Naive thymus-derived CD8-positive, alpha-beta T cell (primary cell): Measurements from ENCODE around the gene SYNE2. TPM values are rescaled to one million over a fixed set of nuclear protein-coding genes. Genes with fewer than 3 reads are reported as not detected.

Experiments
- ATAC-seq, 2 donors: fragments of 150-1000 bp; cut with Tn5 transposase in 1 of 2; sonication (Bioruptor Pico), chemical (Tn5 transposase) in 1 of 2; 1 replicate in 1 of 2; 2 replicates in 1 of 2; pipeline ENCODE4 v1.10.0; 2021; ENCODE audit warnings: mild to moderate bottlenecking in 2 of 2, moderate library complexity in 2 of 2
- POLR2A ChIA-PET: fragments of 350-600 bp; sonication (Branson Sonifier 250); formaldehyde crosslinking; loops from one replicate; lab custom pipeline; 2021; ENCODE audit warnings: antibody characterized with exemption; lab: Charles Lee
- DNase-seq, 10 donors: peaks; one replicate each; pipeline versions ENCODE4 v3.0.0 to v3.0.0-alpha.2; 2020 to 2022
- H3K27ac Mint-ChIP-seq, 10 donors: one replicate each; pipeline ENCODE4 v1.8.0; 2020 to 2022; ENCODE audit warnings: mild to moderate bottlenecking in 10 of 10, mixed read lengths in 10 of 10, moderate library complexity in 4 of 10, inconsistent platforms in 1 of 10
- H3K27me3 Mint-ChIP-seq, 5 donors: one replicate each; pipeline ENCODE4 v1.8.0; 2021 to 2022; ENCODE audit warnings: mixed read lengths in 5 of 5
- H3K36me3 Mint-ChIP-seq, 3 donors: one replicate each; pipeline ENCODE4 v1.8.0; 2020 to 2022; ENCODE audit warnings: mixed read lengths in 3 of 3, mild to moderate bottlenecking in 2 of 3, inconsistent platforms in 1 of 3
- H3K4me1 Mint-ChIP-seq, 4 donors: one replicate each; pipeline ENCODE4 v1.8.0; 2021 to 2022; ENCODE audit warnings: mixed read lengths in 4 of 4
- H3K4me3 Mint-ChIP-seq, 10 donors: one replicate each; pipeline ENCODE4 v1.8.0; 2020 to 2022; ENCODE audit warnings: mild to moderate bottlenecking in 10 of 10, mixed read lengths in 10 of 10, moderate library complexity in 6 of 10, inconsistent platforms in 1 of 10
- H3K9me3 Mint-ChIP-seq, 9 donors: one replicate each; pipeline ENCODE4 v1.8.0; 2020 to 2022; ENCODE audit warnings: mixed read lengths in 9 of 9, mild to moderate bottlenecking in 3 of 9, inconsistent platforms in 1 of 9, moderate library complexity in 1 of 9
- polyA plus RNA-seq, 3 donors: library from polyadenylated mRNA; unstranded; fragments of 300-500 nt; fragmentation: Illumina TruSeq; gene quantifications; one replicate each; pipeline ENCODE4 v1.2.3, GENCODE V29; 2021
- total RNA-seq, 8 experiments: library from RNA in 2 of 8; stranded (reverse) in 2 of 8; gene quantifications; one replicate each; pipeline ENCODE4 v1.2.3 and lab custom pipeline; 2021 to 2026

The SYNE2 gene
- total and polyA plus RNA-seq, 5 experiments from 2014 or later: 15.7 to 116 (median 25.9) TPM

GRCh38 chr14:64080452-64080851 lies 227.6 kb downstream of the SYNE2 start:
- POLR2A ChIA-PET: interaction anchor here (0.6 kb wide), 1 partner anchor 248 kb away, joined by 3 read pairs; no protein-coding TSS in a partner anchor
- H3K27ac Mint-ChIP-seq: peak overlapping the region in 3 of 10 donors; percentile 1 to 24 (median 19)

GRCh38 chr14:64081174-64081746 lies 228.5 kb downstream of the SYNE2 start:
- Mint-ChIP-seq H3K4me1 (no peaks in the 10 kb centered on the region), H3K27me3 (no peaks in the 10 kb centered on the region), H3K9me3 (no peaks in the 10 kb centered on the region), H3K27ac (peak overlapping the region in 2 of 10 donors; percentile 20 to 24), H3K4me3 (no peak overlapping the region), H3K36me3 (peaks cover 9 to 83% (median 40%) of the 10 kb centered on the region in 3 donors)
- no peak for DNase-seq
- POLR2A ChIA-PET: no interaction called here
- ATAC-seq: no peak

More at GRCh38 chr14:64080452-64080851, 227.6 kb downstream of the SYNE2 start:
- DNase-seq: no peak
- ATAC-seq: no peak
- H3K36me3 Mint-ChIP-seq: peaks cover 9 to 83% (median 36%) of the 10 kb centered on the region in 3 donors
- H3K4me1 Mint-ChIP-seq: no peaks in the 10 kb centered on the region
- no peaks in the 10 kb centered on the region for H3K9me3 Mint-ChIP-seq
- H3K4me3 Mint-ChIP-seq: no peak overlapping the region
- H3K27me3 Mint-ChIP-seq: no peaks in the 10 kb centered on the region

- POLR2A ChIA-PET: no interaction called here
- Mint-ChIP-seq H3K27me3 (no peaks in the 10 kb centered on the region), H3K27ac (peak overlapping the region in 1 of 10 donors; percentile 34), H3K4me3 (no peak overlapping the region), H3K36me3 (peaks cover 9 to 84% (median 48%) of the 10 kb centered on the region in 3 donors), H3K9me3 (no peaks in the 10 kb centered on the region), H3K4me1 (no peaks in the 10 kb centered on the region)
- no peak for ATAC-seq
- no peak for DNase-seq
Measured at GRCh38 chr14:64082837-64083236, 230.0 kb downstream of the SYNE2 start.

GRCh38 chr14:64088647-64088964 lies 235.8 kb downstream of the SYNE2 start:
- no peak for DNase-seq
- Mint-ChIP-seq H3K27ac (no peak overlapping the region), H3K4me3 (no peak overlapping the region), H3K36me3 (peaks cover 0 to 70% (median 34%) of the 10 kb centered on the region in 3 donors), H3K4me1 (no peaks in the 10 kb centered on the region), H3K9me3 (no peaks in the 10 kb centered on the region), H3K27me3 (no peaks in the 10 kb centered on the region)
- ATAC-seq: no peak
- POLR2A ChIA-PET: no interaction called here

DNA sequence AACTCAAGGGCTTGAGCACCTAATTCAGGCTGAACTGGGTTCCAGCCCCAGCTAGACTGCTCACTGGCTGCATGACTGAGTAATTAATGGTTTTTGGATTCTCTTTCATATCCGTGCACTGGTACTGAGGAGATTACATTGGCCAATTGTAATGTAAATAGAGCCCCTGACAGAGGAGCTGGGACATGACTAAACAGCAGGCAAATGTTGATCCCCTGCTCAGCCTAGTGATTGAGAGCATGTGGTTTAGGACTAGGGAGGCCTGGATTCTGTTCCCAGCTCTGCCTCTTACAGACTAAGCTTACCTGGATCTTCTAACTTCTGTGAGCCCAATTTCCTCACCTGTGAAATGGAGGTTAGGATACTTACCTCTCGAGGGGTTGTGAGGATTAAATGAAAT lies 237.1 kb downstream of the SYNE2 start:
- Mint-ChIP-seq H3K27me3 (no peaks in the 10 kb centered on the region), H3K27ac (no peak overlapping the region), H3K9me3 (no peaks in the 10 kb centered on the region), H3K4me1 (no peaks in the 10 kb centered on the region), H3K4me3 (no peak overlapping the region), H3K36me3 (peaks cover 0 to 69% (median 32%) of the 10 kb centered on the region in 3 donors)
- POLR2A ChIA-PET: no interaction called here
- DNase-seq: no peak
- no peak for ATAC-seq

GRCh38 chr14:64091217-64091616 lies 238.4 kb downstream of the SYNE2 start:
- H3K4me1 Mint-ChIP-seq: no peaks in the 10 kb centered on the region
- H3K9me3 Mint-ChIP-seq: no peaks in the 10 kb centered on the region
- no peaks in the 10 kb centered on the region for H3K27me3 Mint-ChIP-seq
- no peak overlapping the region for H3K27ac Mint-ChIP-seq
- peaks cover 0 to 73% (median 36%) of the 10 kb centered on the region in 3 donors for H3K36me3 Mint-ChIP-seq
- no peak for ATAC-seq
- POLR2A ChIA-PET: no interaction called here
- no peak overlapping the region for H3K4me3 Mint-ChIP-seq
- DNase-seq: no peak

DNA sequence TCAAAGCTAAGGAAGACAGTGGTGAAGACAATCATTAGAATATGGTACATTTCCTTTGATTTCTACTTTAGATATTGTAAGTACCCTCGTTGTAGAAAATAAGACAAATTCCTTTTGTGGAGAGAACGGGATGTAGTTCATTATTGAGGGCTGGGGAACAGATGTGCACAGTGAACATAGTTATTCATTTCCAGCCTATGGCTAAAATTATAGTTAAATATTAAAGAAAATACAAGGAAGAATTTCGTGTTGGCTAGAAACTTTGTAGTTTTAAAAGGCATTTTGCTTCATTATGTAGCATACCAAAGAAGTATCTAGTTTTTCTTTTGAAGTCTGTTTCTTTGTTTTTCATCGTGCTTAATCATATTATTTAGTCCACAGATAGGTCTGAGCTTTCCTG lies 239.5 kb downstream of the SYNE2 start:
- ATAC-seq (no peak), DNase-seq (no peak)
- POLR2A ChIA-PET: no interaction called here
- H3K4me3 Mint-ChIP-seq: no peak overlapping the region
- no peaks in the 10 kb centered on the region for H3K27me3 Mint-ChIP-seq
- peaks cover 0 to 74% (median 37%) of the 10 kb centered on the region in 3 donors for H3K36me3 Mint-ChIP-seq
- H3K27ac Mint-ChIP-seq: no peak overlapping the region
- no peaks in the 10 kb centered on the region for H3K4me1 Mint-ChIP-seq
- H3K9me3 Mint-ChIP-seq: no peaks in the 10 kb centered on the region

- H3K9me3 Mint-ChIP-seq: no peaks in the 10 kb centered on the region
- peaks cover 5 to 74% (median 40%) of the 10 kb centered on the region in 3 donors for H3K36me3 Mint-ChIP-seq
- H3K27me3 Mint-ChIP-seq: no peaks in the 10 kb centered on the region
- DNase-seq (no peak), ATAC-seq (no peak)
- no peaks in the 10 kb centered on the region for H3K4me1 Mint-ChIP-seq
- no peak overlapping the region for H3K4me3 Mint-ChIP-seq
- POLR2A ChIA-PET: no interaction called here
- no peak overlapping the region for H3K27ac Mint-ChIP-seq
Measured at GRCh38 chr14:64092940-64093339, 240.1 kb downstream of the SYNE2 start.

- H3K4me3 Mint-ChIP-seq: no peak overlapping the region
- no peak for ATAC-seq
- H3K36me3 Mint-ChIP-seq: peaks cover 19 to 75% (median 53%) of the 10 kb centered on the region in 3 donors
- no peak for DNase-seq
- POLR2A ChIA-PET: no interaction called here
- H3K27ac Mint-ChIP-seq: no peak overlapping the region
- H3K9me3 Mint-ChIP-seq: peaks cover 0 to 4% (median 0%) of the 10 kb centered on the region in 9 donors
- H3K4me1 Mint-ChIP-seq: no peaks in the 10 kb centered on the region
- no peaks in the 10 kb centered on the region for H3K27me3 Mint-ChIP-seq
Measured at GRCh38 chr14:64095620-64096019, 242.8 kb downstream of the SYNE2 start.

GRCh38 chr14:64098120-64098519 lies 245.3 kb downstream of the SYNE2 start:
- peaks cover 0 to 4% (median 0%) of the 10 kb centered on the region in 9 donors for H3K9me3 Mint-ChIP-seq
- ATAC-seq (no peak), DNase-seq (no peak)
- H3K4me3 Mint-ChIP-seq: no peak overlapping the region
- H3K36me3 Mint-ChIP-seq: peaks cover 26 to 77% (median 63%) of the 10 kb centered on the region in 3 donors
- no peaks in the 10 kb centered on the region for H3K27me3 Mint-ChIP-seq
- POLR2A ChIA-PET: no interaction called here
- no peaks in the 10 kb centered on the region for H3K4me1 Mint-ChIP-seq
- no peak overlapping the region for H3K27ac Mint-ChIP-seq

GRCh38 chr14:64107438-64107837 lies 254.6 kb downstream of the SYNE2 start:
- POLR2A ChIA-PET: no interaction called here
- Mint-ChIP-seq H3K27ac (no peak overlapping the region), H3K9me3 (no peaks in the 10 kb centered on the region), H3K4me3 (no peak overlapping the region), H3K27me3 (no peaks in the 10 kb centered on the region), H3K4me1 (no peaks in the 10 kb centered on the region), H3K36me3 (peaks cover 12 to 87% (median 37%) of the 10 kb centered on the region in 3 donors)
- ATAC-seq: no peak
- DNase-seq: no peak

DNA sequence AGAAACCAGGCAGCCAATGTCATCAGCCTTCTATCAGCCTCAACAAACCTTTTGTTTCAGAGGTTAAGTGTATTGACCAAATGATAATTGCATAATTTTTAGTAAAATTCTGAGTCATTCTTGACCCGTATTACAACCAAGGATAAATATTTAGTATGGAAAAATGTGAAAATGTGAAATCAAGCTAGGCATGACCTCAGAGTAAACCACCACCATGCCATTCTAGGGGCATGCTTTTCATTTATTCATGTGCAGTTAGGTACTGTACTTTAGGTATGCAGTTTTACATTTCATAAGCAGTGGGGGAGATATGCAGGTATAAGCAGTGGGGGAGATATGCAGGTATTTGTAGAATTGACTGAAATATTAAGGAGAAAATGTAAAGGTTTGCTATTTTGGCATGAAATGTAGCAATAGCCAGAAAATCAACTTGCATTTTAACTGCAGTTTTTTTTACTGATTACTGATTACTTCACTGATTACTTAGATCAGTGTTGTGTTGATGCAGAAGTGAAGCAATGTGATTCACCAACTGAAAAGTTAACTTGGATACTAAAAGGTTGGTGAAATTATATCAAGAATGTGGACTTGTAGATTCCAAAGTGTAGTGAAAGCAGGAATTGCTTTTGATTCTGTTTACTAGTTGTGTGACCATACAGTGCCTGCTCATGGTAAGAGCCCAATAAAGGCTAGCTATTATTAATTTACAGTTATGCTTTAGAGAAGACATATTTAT lies 257.2 kb downstream of the SYNE2 start:
- H3K36me3 Mint-ChIP-seq: peaks cover 0 to 85% (median 27%) of the 10 kb centered on the region in 3 donors
- H3K9me3 Mint-ChIP-seq: no peaks in the 10 kb centered on the region
- peak overlapping the region in 1 of 10 donors; percentile 34 for H3K27ac Mint-ChIP-seq
- DNase-seq: no peak
- no peak overlapping the region for H3K4me3 Mint-ChIP-seq
- no peaks in the 10 kb centered on the region for H3K27me3 Mint-ChIP-seq
- no peak for ATAC-seq
- POLR2A ChIA-PET: interaction anchor here (0.7 kb wide), 1 partner anchor 302 kb away, joined by 3 read pairs; no protein-coding TSS in a partner anchor
- H3K4me1 Mint-ChIP-seq: peaks cover 0 to 2% (median 0%) of the 10 kb centered on the region in 4 donors

GRCh38 chr14:64110802-64111201 lies 258.0 kb downstream of the SYNE2 start:
- Mint-ChIP-seq H3K4me1 (peaks cover 0 to 2% (median under 1%) of the 10 kb centered on the region in 4 donors), H3K27me3 (no peaks in the 10 kb centered on the region), H3K27ac (peak overlapping the region in 1 of 10 donors; percentile 36), H3K9me3 (no peaks in the 10 kb centered on the region), H3K36me3 (peaks cover 0 to 84% (median 23%) of the 10 kb centered on the region in 3 donors), H3K4me3 (no peak overlapping the region)
- no peak for ATAC-seq
- DNase-seq: no peak
- POLR2A ChIA-PET: no interaction called here
